SU-DHL-6 (cell line): ENCODE data around the gene ZC2HC1B.
"Not testable (repeated sequence)": the region's sequence is repeated elsewhere in the genome, so short reads cannot be mapped to it uniquely, and the experiment has no call there.

Source experiments
- EZH2phosphoT487 ChIP-seq: fragments of 200-600 bp; sonication (generic), shearing (Covaris generic); conservative IDR thresholded peaks from 2 replicates; pipeline ENCODE4 v1.6.1; 2018; ENCODE audit warnings: mild to moderate bottlenecking, antibody characterized with exemption, low read length, moderate library complexity, mixed read lengths
- TF ChIP-seq, protein P1 (sequence below): fragments of 200-600 bp; sonication (generic); IDR thresholded peaks from one replicate; pipeline ENCODE4 v1.5.1; 2017; ENCODE audit warnings: antibody characterized with exemption, mild to moderate bottlenecking, low read length, moderate library complexity; ENCODE audit not compliant: insufficient read depth, poor library complexity, severe bottlenecking

DNA sequence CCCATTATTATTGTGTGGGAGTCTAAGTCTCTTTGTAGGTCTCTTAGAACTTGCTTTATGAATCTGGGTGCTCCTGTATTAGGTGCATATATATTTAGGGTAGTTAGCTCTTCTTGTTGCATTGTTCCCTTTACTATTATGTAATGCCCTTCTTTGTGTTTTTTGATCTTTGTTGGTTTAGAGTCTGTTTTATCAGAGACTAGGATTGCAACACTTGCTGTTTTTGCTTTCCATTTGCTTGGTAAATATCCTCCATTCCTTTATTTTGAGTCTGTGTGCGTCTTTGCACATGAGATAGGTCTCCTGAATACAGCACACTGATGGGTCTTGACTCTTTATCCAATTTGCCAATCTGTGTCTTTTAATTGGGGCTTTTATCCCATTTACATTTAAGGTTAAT is 9.2 kb upstream of the ZC2HC1B start:
- TF ChIP-seq, protein P1, sequence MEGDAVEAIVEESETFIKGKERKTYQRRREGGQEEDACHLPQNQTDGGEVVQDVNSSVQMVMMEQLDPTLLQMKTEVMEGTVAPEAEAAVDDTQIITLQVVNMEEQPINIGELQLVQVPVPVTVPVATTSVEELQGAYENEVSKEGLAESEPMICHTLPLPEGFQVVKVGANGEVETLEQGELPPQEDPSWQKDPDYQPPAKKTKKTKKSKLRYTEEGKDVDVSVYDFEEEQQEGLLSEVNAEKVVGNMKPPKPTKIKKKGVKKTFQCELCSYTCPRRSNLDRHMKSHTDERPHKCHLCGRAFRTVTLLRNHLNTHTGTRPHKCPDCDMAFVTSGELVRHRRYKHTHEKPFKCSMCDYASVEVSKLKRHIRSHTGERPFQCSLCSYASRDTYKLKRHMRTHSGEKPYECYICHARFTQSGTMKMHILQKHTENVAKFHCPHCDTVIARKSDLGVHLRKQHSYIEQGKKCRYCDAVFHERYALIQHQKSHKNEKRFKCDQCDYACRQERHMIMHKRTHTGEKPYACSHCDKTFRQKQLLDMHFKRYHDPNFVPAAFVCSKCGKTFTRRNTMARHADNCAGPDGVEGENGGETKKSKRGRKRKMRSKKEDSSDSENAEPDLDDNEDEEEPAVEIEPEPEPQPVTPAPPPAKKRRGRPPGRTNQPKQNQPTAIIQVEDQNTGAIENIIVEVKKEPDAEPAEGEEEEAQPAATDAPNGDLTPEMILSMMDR: not testable (repeated sequence)
- TF ChIP-seq EZH2phosphoT487: not testable (repeated sequence)
